HUDEP-2 (cell line): ENCODE measurements around the gene VSTM2L.
"Not testable (repeated sequence)": the region's sequence is repeated elsewhere in the genome, so short reads cannot be mapped to it uniquely, and the experiment has no call there.

Experiments used
- DNase-seq, 76 experiments: peaks; one replicate each; lab custom pipeline; 2025; ENCODE audit not compliant: unreplicated experiment in 76 of 76; lab: John Stamatoyannopoulos, UW

VSTM2L gene

GRCh38 chr20:37955511-37955910, 52.6 kb downstream of the VSTM2L start:
- DNase-seq: no peak

- no peak for DNase-seq
These were observed 53.2 kb downstream of the VSTM2L start for GRCh38 chr20:37956107-37956585.

- no peak for DNase-seq
These were observed 56.1 kb downstream of the VSTM2L start for GRCh38 chr20:37958856-37959520.

GRCh38 chr20:37961066-37961465, 58.1 kb downstream of the VSTM2L start:
- no peak for DNase-seq

GRCh38 chr20:37963483-37963882, 60.6 kb downstream of the VSTM2L start:
- DNase-seq: not testable (repeated sequence)

- no peak for DNase-seq
These were observed 66.0 kb downstream of the VSTM2L start for GRCh38 chr20:37968841-37969401.

- peak in 3 of 76 experiments; percentile 1 to 9 (median 4) for DNase-seq
These were observed 67.3 kb downstream of the VSTM2L start for GRCh38 chr20:37969949-37970855.

- DNase-seq: no peak
These were observed 67.9 kb downstream of the VSTM2L start for GRCh38 chr20:37970856-37971245.

GRCh38 chr20:37971561-37972127, 68.7 kb downstream of the VSTM2L start:
- DNase-seq: no peak

GRCh38 chr20:37972256-37973058, 69.5 kb downstream of the VSTM2L start:
- DNase-seq: no peak

- DNase-seq: peak in 72 of 76 experiments; percentile 8 to 82 (median 53)
These were observed 70.4 kb downstream of the VSTM2L start for GRCh38 chr20:37973059-37973910.

- DNase-seq: no peak
These were observed 74.0 kb downstream of the VSTM2L start for GRCh38 chr20:37976887-37977286.

GRCh38 chr20:37977338-37977737, 74.4 kb downstream of the VSTM2L start:
- no peak for DNase-seq

- DNase-seq: no peak
These were observed 74.9 kb downstream of the VSTM2L start for GRCh38 chr20:37977786-37978185.

GRCh38 chr20:37979021-37979985, 76.4 kb downstream of the VSTM2L start:
- no peak for DNase-seq

GRCh38 chr20:37980383-37980782, 77.5 kb downstream of the VSTM2L start:
- DNase-seq: no peak

- no peak for DNase-seq
These were observed 77.9 kb downstream of the VSTM2L start for GRCh38 chr20:37980876-37981275.

GRCh38 chr20:37981568-37981967, 78.6 kb downstream of the VSTM2L start:
- no peak for DNase-seq
